Stimulated activated CD8-positive, alpha-beta memory T cell treated with anti-CD3 and anti-CD28 coated beads, Interleukin-7, amount 100 ng/mL, for 1 hour (primary cell): ENCODE data around the gene DHX34.
"Not testable (repeated sequence)": the region's sequence is repeated elsewhere in the genome, so short reads cannot be mapped to it uniquely, and the experiment has no call there.

Experiments
- DNase-seq, 2 donors: peaks; one replicate each; pipeline ENCODE4 v3.0.0-alpha.2; 2020; ENCODE audit warnings: low read depth in 2 of 2

DHX34 gene

GRCh38 chr19:47348819-47349795 lies at the start of gene DHX34:
Gene DHX34 (plus strand): TSS chr19:47349315. CDS start chr19:47353031, 3,716 bp downstream.
- DNase-seq: peak; percentile 98 to 99

- DNase-seq: not testable (repeated sequence)
Measured at GRCh38 chr19:47300867-47301266, 48.2 kb upstream of the DHX34 start.

GRCh38 chr19:47302249-47302648 lies 46.9 kb upstream of the DHX34 start:
- DNase-seq: no peak

GRCh38 chr19:47303966-47304365 lies 45.1 kb upstream of the DHX34 start:
- no peak for DNase-seq

GRCh38 chr19:47305309-47305751 lies 43.8 kb upstream of the DHX34 start:
- peak; percentile 26 to 41 for DNase-seq

- DNase-seq: no peak
Measured at GRCh38 chr19:47306303-47306702, 42.8 kb upstream of the DHX34 start.

- DNase-seq: no peak
Measured at GRCh38 chr19:47309038-47309437, 40.1 kb upstream of the DHX34 start.

- no peak for DNase-seq
Measured at GRCh38 chr19:47309608-47310007, 39.5 kb upstream of the DHX34 start, which contains the start of gene C5AR1. Gene C5AR1 (plus strand): TSS chr19:47309861. CDS start chr19:47309896, 35 bp downstream.

GRCh38 chr19:47310323-47310722 lies 38.8 kb upstream of the DHX34 start:
- DNase-seq: no peak

GRCh38 chr19:47310819-47311218 lies 38.3 kb upstream of the DHX34 start:
- no peak for DNase-seq

- DNase-seq: no peak
Measured at GRCh38 chr19:47312366-47313006, 36.6 kb upstream of the DHX34 start.

GRCh38 chr19:47313754-47314295 lies 35.3 kb upstream of the DHX34 start:
- no peak for DNase-seq

GRCh38 chr19:47315125-47315821 lies 33.8 kb upstream of the DHX34 start:
- no peak for DNase-seq

- no peak for DNase-seq
Measured at GRCh38 chr19:47316513-47316912, 32.6 kb upstream of the DHX34 start.

- DNase-seq: no peak
Measured at GRCh38 chr19:47319923-47320871, 28.9 kb upstream of the DHX34 start.

- DNase-seq: no peak
Measured at GRCh38 chr19:47321630-47322029, 27.5 kb upstream of the DHX34 start.

GRCh38 chr19:47322058-47322457 lies 27.1 kb upstream of the DHX34 start:
- DNase-seq: no peak

- no peak for DNase-seq
Measured at GRCh38 chr19:47323409-47323808, 25.7 kb upstream of the DHX34 start.

GRCh38 chr19:47323872-47324271 lies 25.2 kb upstream of the DHX34 start:
- DNase-seq: no peak

- no peak for DNase-seq
Measured at GRCh38 chr19:47324502-47324901, 24.6 kb upstream of the DHX34 start.

- no peak for DNase-seq
Measured at GRCh38 chr19:47330466-47330869, 18.6 kb upstream of the DHX34 start.
